Neural cell (in vitro differentiated cells): ENCODE data around the gene FAM32A. TPM values are rescaled to one million over a fixed set of nuclear protein-coding genes. Genes with fewer than 3 reads are reported as not detected.

Experiments
- H2AFZ ChIP-seq: fragments of 200-600, 300-800 bp; sonication (generic), shearing (Covaris generic); 2 replicates; pipeline ENCODE4 v1.6.0; 2014; ENCODE audit warnings: low read depth, mild to moderate bottlenecking, antibody characterized with exemption, low read length, moderate library complexity
- H3F3A ChIP-seq: fragments of 200-600 bp; shearing (Covaris generic); 2 replicates; pipeline ENCODE4 v1.6.1; 2016; ENCODE audit warnings: mild to moderate bottlenecking, moderate library complexity, mixed read lengths, antibody characterized with exemption, low read length; ENCODE audit not compliant: insufficient read depth, poor library complexity, severe bottlenecking
- H3K27ac ChIP-seq: fragments of 200-600, 300-800 bp; sonication (generic), shearing (Covaris generic); 2 replicates; pipeline ENCODE4 v1.5.1; 2014; ENCODE audit warnings: mild to moderate bottlenecking, low read length, moderate library complexity
- H3K27me3 ChIP-seq: fragments of 300-800, 200-600 bp; sonication (generic), shearing (Covaris generic); 2 replicates; pipeline ENCODE4 v1.6.0; 2014; ENCODE audit warnings: mild to moderate bottlenecking, low read depth, low read length, moderate library complexity; ENCODE audit not compliant: insufficient read depth
- H3K36me3 ChIP-seq: fragments of 300-800, 200-600 bp; sonication (generic), shearing (Covaris generic); 2 replicates; pipeline ENCODE4 v1.5.1; 2014; ENCODE audit warnings: mild to moderate bottlenecking, antibody characterized with exemption, low read length, moderate library complexity; ENCODE audit not compliant: insufficient read depth
- H3K4me2 ChIP-seq: fragments of 300-800, 200-600 bp; sonication (generic), shearing (Covaris generic); 2 replicates; pipeline ENCODE4 v1.6.0; 2014; ENCODE audit warnings: mild to moderate bottlenecking, low read length
- H3K4me3 ChIP-seq: fragments of 300-800, 200-600 bp; sonication (generic), shearing (Covaris generic); 2 replicates; pipeline ENCODE4 v1.5.1; 2014; ENCODE audit warnings: mild to moderate bottlenecking, low read length, moderate library complexity
- H3K79me2 ChIP-seq: fragments of 200-600 bp; shearing (Covaris generic); replicated peaks from 2 replicates; pipeline ENCODE4 v1.6.0; 2014; ENCODE audit warnings: mild to moderate bottlenecking, low read length, moderate library complexity; ENCODE audit not compliant: insufficient read depth
- H3K9ac ChIP-seq: fragments of 300-800, 200-600 bp; sonication (generic), shearing (Covaris generic); 2 replicates; pipeline ENCODE4 v1.6.1; 2016; ENCODE audit warnings: mild to moderate bottlenecking, low read length, mixed read lengths
- H3K9me2 ChIP-seq: fragments of 200-600 bp; shearing (Covaris generic); 2 replicates; pipeline ENCODE4 v1.6.1; 2016; ENCODE audit warnings: mild to moderate bottlenecking, low read length, mixed read lengths; ENCODE audit not compliant: insufficient read depth
- H3K9me3 ChIP-seq: fragments of 200-600, 300-800 bp; sonication (generic), shearing (Covaris generic); 2 replicates; pipeline ENCODE4 v1.6.1; 2016; ENCODE audit warnings: mild to moderate bottlenecking, mixed run types, low read length, moderate library complexity, mixed read lengths
- H4K20me1 ChIP-seq: fragments of 200-600 bp; shearing (Covaris generic); 2 replicates; pipeline ENCODE4 v1.6.1; 2016; ENCODE audit warnings: mild to moderate bottlenecking, mixed run types; ENCODE audit not compliant: insufficient read depth
- CTCF ChIP-seq: fragments of 450-650 bp; IDR thresholded peaks from 2 replicates; pipeline ENCODE4 v1.5.1; 2014; ENCODE audit warnings: antibody characterized with exemption, mild to moderate bottlenecking, moderate library complexity; ENCODE audit not compliant: poor library complexity, severe bottlenecking
- EP300 ChIP-seq: fragments of 450-650 bp; conservative IDR thresholded peaks from 2 replicates; pipeline ENCODE4 v1.6.1; 2014; ENCODE audit warnings: antibody characterized with exemption, mild to moderate bottlenecking, moderate library complexity; ENCODE audit not compliant: poor library complexity, severe bottlenecking
- EZH2 ChIP-seq: fragments of 200-600, 300-800 bp; shearing (Covaris generic), sonication (generic); IDR thresholded peaks from 2 replicates; pipeline ENCODE4 v1.6.1; 2014; ENCODE audit warnings: antibody characterized with exemption, low read length, borderline replicate concordance, mild to moderate bottlenecking; ENCODE audit not compliant: insufficient read depth, poor library complexity, severe bottlenecking
- MXI1 ChIP-seq: fragments of 450-650 bp; conservative IDR thresholded peaks from 2 replicates; pipeline ENCODE4 v1.6.1; 2014; ENCODE audit warnings: antibody characterized with exemption, mild to moderate bottlenecking; ENCODE audit not compliant: poor library complexity, severe bottlenecking
- POLR2AphosphoS5 ChIP-seq: IDR thresholded peaks from 2 replicates; pipeline ENCODE4 v1.6.1; 2012
- RAD21 ChIP-seq: fragments of 450-650 bp; conservative IDR thresholded peaks from 2 replicates; pipeline ENCODE4 v1.6.1; 2014; ENCODE audit warnings: antibody characterized with exemption, mild to moderate bottlenecking, moderate library complexity
- REST ChIP-seq: IDR thresholded peaks from 2 replicates; pipeline ENCODE4 v1.6.1; 2012; ENCODE audit warnings: borderline replicate concordance
- SMC3 ChIP-seq: fragments of 450-650 bp; conservative IDR thresholded peaks from 2 replicates; pipeline ENCODE4 v1.6.1; 2014; ENCODE audit warnings: antibody characterized with exemption, mild to moderate bottlenecking, moderate library complexity; ENCODE audit not compliant: poor library complexity
- TAF1 ChIP-seq: IDR thresholded peaks from 2 replicates; pipeline ENCODE4 v1.6.1; 2012; ENCODE audit warnings: low read depth
- polyA plus RNA-seq: library from polyadenylated mRNA; depleted of rRNA; stranded (reverse); fragments of >200 nt; gene quantifications from 2 replicates; pipeline ENCODE4 v1.2.3, GENCODE V29; 2014

The FAM32A gene
- polyA plus RNA-seq, 1 donor from 2014 or later: 545 TPM

- no peak overlapping the region for H2AFZ ChIP-seq
- H3K9ac ChIP-seq: no peak overlapping the region
- no peaks in the 10 kb centered on the region for H3K79me2 ChIP-seq
- TF ChIP-seq EP300 (no peak), POLR2AphosphoS5 (no peak), CTCF (no peak), EZH2 (no peak), MXI1 (no peak), REST (no peak), TAF1 (no peak), RAD21 (no peak), SMC3 (no peak)
- H3K4me3 ChIP-seq: no peak overlapping the region
- no peaks in the 10 kb centered on the region for H3K9me2 ChIP-seq
- H3K36me3 ChIP-seq: no peaks in the 10 kb centered on the region
- no peaks in the 10 kb centered on the region for H4K20me1 ChIP-seq
- H3K4me2 ChIP-seq: no peak overlapping the region
- H3K9me3 ChIP-seq: no peaks in the 10 kb centered on the region
- H3F3A ChIP-seq: no peaks in the 10 kb centered on the region
- H3K27me3 ChIP-seq: no peaks in the 10 kb centered on the region
- no peak overlapping the region for H3K27ac ChIP-seq
Observed at GRCh38 chr19:16164222-16164890, 20.9 kb upstream of the FAM32A start.

GRCh38 chr19:16166417-16166816 lies 18.8 kb upstream of the FAM32A start:
- H3K4me3 ChIP-seq: no peak overlapping the region
- no peaks in the 10 kb centered on the region for H3K9me2 ChIP-seq
- H3K27ac ChIP-seq: no peak overlapping the region
- H3K9me3 ChIP-seq: no peaks in the 10 kb centered on the region
- no peaks in the 10 kb centered on the region for H3F3A ChIP-seq
- no peaks in the 10 kb centered on the region for H3K79me2 ChIP-seq
- TF ChIP-seq RAD21 (no peak), EZH2 (no peak), REST (no peak), POLR2AphosphoS5 (no peak)
- no peak overlapping the region for H3K4me2 ChIP-seq
- H2AFZ ChIP-seq: no peak overlapping the region
- H4K20me1 ChIP-seq: no peaks in the 10 kb centered on the region
- H3K27me3 ChIP-seq: no peaks in the 10 kb centered on the region
- H3K36me3 ChIP-seq: no peaks in the 10 kb centered on the region
- no peak overlapping the region for H3K9ac ChIP-seq
